Upper lobe of left lung (tissue), 4 donors: ENCODE measurements around the gene OPN1MW.
"Not testable (repeated sequence)": the region's sequence is repeated elsewhere in the genome, so short reads cannot be mapped to it uniquely, and the experiment has no call there.

Source experiments
- CTCF ChIP-seq, 6 experiments: fragments of 450-650 bp in 4 of 6; fragments of 200-600 bp in 2 of 6; sonication (generic) in 2 of 6; IDR thresholded peaks; one replicate each; pipeline ENCODE4 v1.5.1; 2016 to 2019; ENCODE audit warnings: antibody characterized with exemption in 6 of 6
- POLR2A ChIP-seq, 4 donors: fragments of 450-650 bp; IDR thresholded peaks; one replicate each; pipeline ENCODE4 v1.5.1; 2016 to 2017; ENCODE audit warnings: antibody characterized with exemption in 4 of 4, mild to moderate bottlenecking in 2 of 4
- POLR2AphosphoS5 ChIP-seq, 2 donors: sonication (generic); formaldehyde crosslinking; IDR thresholded peaks; one replicate each; pipeline ENCODE4 v1.5.1; 2017; ENCODE audit warnings: antibody characterized with exemption in 2 of 2

GRCh38 chrX:154209670-154210418, 27.4 kb downstream of the OPN1MW start:
- not testable (repeated sequence) for TF ChIP-seq CTCF, POLR2AphosphoS5, POLR2A (IDR thresholded peaks at IDR 0.05)
